ENCODE data around the gene MATN1. TPM values are rescaled to one million over a fixed set of nuclear protein-coding genes. Genes with fewer than 3 reads are reported as not detected.

The MATN1 gene
- total RNA-seq, 1 experiment from 2014 or later, result 0.24 TPM

DNA sequence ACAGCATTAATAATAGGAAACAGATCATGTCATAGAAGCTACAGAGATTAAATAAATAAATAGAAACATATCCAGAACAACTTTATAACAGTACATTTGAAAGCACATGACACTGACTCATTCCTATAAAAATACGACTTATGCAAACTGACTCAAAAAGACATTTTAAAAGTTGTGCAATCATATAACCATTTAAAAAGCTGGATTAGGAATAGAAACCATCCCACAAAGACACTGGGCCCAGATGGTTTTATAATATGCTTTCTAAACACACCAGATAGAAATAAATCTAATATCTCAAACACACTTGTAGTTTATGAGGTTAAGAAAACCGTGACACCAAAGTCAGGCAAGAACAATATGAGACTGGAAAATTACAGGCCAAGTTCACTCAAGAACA is 47.6 kb downstream of the MATN1 start:
- Mint-ChIP-seq H3K4me3 (no peak overlapping the region), H3K4me1 (no peaks in the 10 kb centered on the region), H3K27ac (no peak overlapping the region), H3K27me3 (ENCODE audit: low read depth) (no peaks in the 10 kb centered on the region), H3K9me3 (peaks cover 34% of the 10 kb centered on the region), H3K36me3 (peaks cover 5% of the 10 kb centered on the region)
- ChIA-PET POLR2A (no interaction called here), CTCF (interaction anchor here (2.4 kb wide), 1 partner anchor 9 kb away, joined by 8 read pairs; no protein-coding TSS in a partner anchor)
- TF ChIP-seq TP53 (CRISPR knock-in tag; IDR thresholded peaks at IDR 0.05), result no peak
- no peak for TF ChIP-seq GABPB1 (CRISPR knock-in tag; IDR thresholded peaks at IDR 0.05)
- TF ChIP-seq, protein P1, sequence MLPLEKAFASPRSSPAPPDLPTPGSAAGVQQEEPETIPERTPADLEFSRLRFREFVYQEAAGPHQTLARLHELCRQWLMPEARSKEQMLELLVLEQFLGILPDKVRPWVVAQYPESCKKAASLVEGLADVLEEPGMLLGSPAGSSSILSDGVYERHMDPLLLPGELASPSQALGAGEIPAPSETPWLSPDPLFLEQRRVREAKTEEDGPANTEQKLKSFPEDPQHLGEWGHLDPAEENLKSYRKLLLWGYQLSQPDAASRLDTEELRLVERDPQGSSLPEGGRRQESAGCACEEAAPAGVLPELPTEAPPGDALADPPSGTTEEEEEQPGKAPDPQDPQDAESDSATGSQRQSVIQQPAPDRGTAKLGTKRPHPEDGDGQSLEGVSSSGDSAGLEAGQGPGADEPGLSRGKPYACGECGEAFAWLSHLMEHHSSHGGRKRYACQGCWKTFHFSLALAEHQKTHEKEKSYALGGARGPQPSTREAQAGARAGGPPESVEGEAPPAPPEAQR (CRISPR knock-in tag; IDR thresholded peaks at IDR 0.05), result no peak
- TF ChIP-seq ZNF263 (CRISPR knock-in tag; IDR thresholded peaks at IDR 0.05; ENCODE audit: low read depth), result no peak
- no peak for TF ChIP-seq FOXP4 (CRISPR knock-in tag; IDR thresholded peaks at IDR 0.05)
- TF ChIP-seq MLX (CRISPR knock-in tag; IDR thresholded peaks at IDR 0.05), result no peak
- TF ChIP-seq ZNF317 (CRISPR knock-in tag; IDR thresholded peaks at IDR 0.05; ENCODE audit: borderline replicate concordance, low read depth), result no peak
- no peak for TF ChIP-seq PREB (CRISPR knock-in tag; IDR thresholded peaks at IDR 0.05; ENCODE audit: borderline replicate concordance)
- no peak for TF ChIP-seq CBFB (CRISPR knock-in tag; IDR thresholded peaks at IDR 0.05; ENCODE audit: low read depth)
- no peak for TF ChIP-seq ESRRA (CRISPR knock-in tag; IDR thresholded peaks at IDR 0.05; ENCODE audit: borderline replicate concordance)
- no peak for TF ChIP-seq MAX (CRISPR knock-in tag; IDR thresholded peaks at IDR 0.05)
- no peak for TF ChIP-seq JAZF1 (CRISPR knock-in tag; IDR thresholded peaks at IDR 0.05)
- no peak for TF ChIP-seq OVOL2 (CRISPR knock-in tag; IDR thresholded peaks at IDR 0.05; ENCODE audit: borderline replicate concordance)
- TF ChIP-seq, protein P2, sequence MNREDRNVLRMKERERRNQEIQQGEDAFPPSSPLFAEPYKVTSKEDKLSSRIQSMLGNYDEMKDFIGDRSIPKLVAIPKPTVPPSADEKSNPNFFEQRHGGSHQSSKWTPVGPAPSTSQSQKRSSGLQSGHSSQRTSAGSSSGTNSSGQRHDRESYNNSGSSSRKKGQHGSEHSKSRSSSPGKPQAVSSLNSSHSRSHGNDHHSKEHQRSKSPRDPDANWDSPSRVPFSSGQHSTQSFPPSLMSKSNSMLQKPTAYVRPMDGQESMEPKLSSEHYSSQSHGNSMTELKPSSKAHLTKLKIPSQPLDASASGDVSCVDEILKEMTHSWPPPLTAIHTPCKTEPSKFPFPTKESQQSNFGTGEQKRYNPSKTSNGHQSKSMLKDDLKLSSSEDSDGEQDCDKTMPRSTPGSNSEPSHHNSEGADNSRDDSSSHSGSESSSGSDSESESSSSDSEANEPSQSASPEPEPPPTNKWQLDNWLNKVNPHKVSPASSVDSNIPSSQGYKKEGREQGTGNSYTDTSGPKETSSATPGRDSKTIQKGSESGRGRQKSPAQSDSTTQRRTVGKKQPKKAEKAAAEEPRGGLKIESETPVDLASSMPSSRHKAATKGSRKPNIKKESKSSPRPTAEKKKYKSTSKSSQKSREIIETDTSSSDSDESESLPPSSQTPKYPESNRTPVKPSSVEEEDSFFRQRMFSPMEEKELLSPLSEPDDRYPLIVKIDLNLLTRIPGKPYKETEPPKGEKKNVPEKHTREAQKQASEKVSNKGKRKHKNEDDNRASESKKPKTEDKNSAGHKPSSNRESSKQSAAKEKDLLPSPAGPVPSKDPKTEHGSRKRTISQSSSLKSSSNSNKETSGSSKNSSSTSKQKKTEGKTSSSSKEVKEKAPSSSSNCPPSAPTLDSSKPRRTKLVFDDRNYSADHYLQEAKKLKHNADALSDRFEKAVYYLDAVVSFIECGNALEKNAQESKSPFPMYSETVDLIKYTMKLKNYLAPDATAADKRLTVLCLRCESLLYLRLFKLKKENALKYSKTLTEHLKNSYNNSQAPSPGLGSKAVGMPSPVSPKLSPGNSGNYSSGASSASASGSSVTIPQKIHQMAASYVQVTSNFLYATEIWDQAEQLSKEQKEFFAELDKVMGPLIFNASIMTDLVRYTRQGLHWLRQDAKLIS (CRISPR knock-in tag; IDR thresholded peaks at IDR 0.05; ENCODE audit: borderline replicate concordance), result no peak
- no peak for TF ChIP-seq NR3C1 (CRISPR knock-in tag; conservative IDR thresholded peaks at IDR 0.05; ENCODE audit: low read depth)
- TF ChIP-seq SP1 (CRISPR knock-in tag; conservative IDR thresholded peaks at IDR 0.05), result no peak
- no peak for TF ChIP-seq E2F1 (CRISPR knock-in tag; IDR thresholded peaks at IDR 0.05)
- TF ChIP-seq ZNF138 (CRISPR knock-in tag; conservative IDR thresholded peaks at IDR 0.05), result no peak
- no peak for TF ChIP-seq PRRX2 (CRISPR knock-in tag; IDR thresholded peaks at IDR 0.05)
- no peak for TF ChIP-seq ZNF512 (CRISPR knock-in tag; IDR thresholded peaks at IDR 0.05; ENCODE audit: borderline replicate concordance)
- no peak for ATAC-seq
- DNase-seq (ENCODE audit: low spot score), result no peak

Measured in WTC11 (cell line).